Mesendoderm (in vitro differentiated cells): ENCODE results near the gene CHIA.

Source experiments
- DNase-seq: peaks from one replicate; pipeline ENCODE4 v3.0.0; 2013
- H2AK5ac ChIP-seq: 2 replicates; pipeline ENCODE4 v1.6.1; 2013; ENCODE audit warnings: low read length, inconsistent platforms
- H2BK120ac ChIP-seq: 2 replicates; pipeline ENCODE4 v1.6.1; 2013; ENCODE audit warnings: low read depth, mild to moderate bottlenecking, low read length, moderate library complexity, mixed read lengths
- H2BK15ac ChIP-seq: replicated peaks from 2 replicates; pipeline ENCODE4 v1.6.1; 2013; ENCODE audit warnings: low read depth, mild to moderate bottlenecking, moderate library complexity
- H2BK5ac ChIP-seq: 2 replicates; pipeline ENCODE4 v1.6.1; 2013; ENCODE audit warnings: low read length, inconsistent platforms
- H3K18ac ChIP-seq: 2 replicates; pipeline ENCODE4 v1.6.1; 2013; ENCODE audit warnings: mild to moderate bottlenecking, low read length, mixed read lengths
- H3K23ac ChIP-seq: one replicate; pipeline ENCODE4 v1.6.1; 2013; ENCODE audit warnings: low read length
- H3K27ac ChIP-seq: 2 replicates; pipeline ENCODE4 v1.5.1; 2013; ENCODE audit warnings: low read depth, mild to moderate bottlenecking, inconsistent platforms, low read length, moderate library complexity
- H3K27me3 ChIP-seq: 2 replicates; pipeline ENCODE4 v1.6.1; 2013; ENCODE audit warnings: low read length, control low read depth, mild to moderate bottlenecking, inconsistent platforms; ENCODE audit not compliant: insufficient read depth, poor library complexity
- H3K36me3 ChIP-seq: 2 replicates; pipeline ENCODE4 v1.6.1; 2013; ENCODE audit warnings: low read length, inconsistent platforms; ENCODE audit not compliant: control insufficient read depth, insufficient read depth
- H3K4ac ChIP-seq: one replicate; pipeline ENCODE4 v1.6.1; 2013; ENCODE audit warnings: low read depth, mild to moderate bottlenecking, low read length, moderate library complexity
- H3K4me1 ChIP-seq: 2 replicates; pipeline ENCODE4 v1.6.1; 2013; ENCODE audit warnings: low read depth, low read length, inconsistent platforms; ENCODE audit not compliant: control insufficient read depth
- H3K4me2 ChIP-seq: 2 replicates; pipeline ENCODE4 v1.6.1; 2013; ENCODE audit warnings: low read length
- H3K4me3 ChIP-seq: 2 replicates; pipeline ENCODE4 v1.5.1; 2013; ENCODE audit warnings: mild to moderate bottlenecking, low read length
- H3K56ac ChIP-seq: one replicate; pipeline ENCODE4 v1.6.1; 2013; ENCODE audit warnings: low read length
- H3K79me1 ChIP-seq: 2 replicates; pipeline ENCODE4 v1.6.1; 2013; ENCODE audit warnings: low read length, inconsistent platforms
- H3K79me2 ChIP-seq: 2 replicates; pipeline ENCODE4 v1.6.1; 2013; ENCODE audit warnings: mild to moderate bottlenecking, low read length; ENCODE audit not compliant: control insufficient read depth, insufficient read depth
- H3K9ac ChIP-seq: 2 replicates; pipeline ENCODE4 v1.6.1; 2013; ENCODE audit warnings: low read length, inconsistent platforms
- H4K5ac ChIP-seq: one replicate; pipeline ENCODE4 v1.6.1; 2013; ENCODE audit warnings: low read length
- H4K8ac ChIP-seq: one replicate; pipeline ENCODE4 v1.6.1; 2013; ENCODE audit warnings: low read depth, mild to moderate bottlenecking, control low read depth, low read length, moderate library complexity
- WGBS: extraction: QIAGEN DNeasy Blood & Tissue Kit; methylation state at CpG from one replicate; pipeline ENCODE4 v1.1.7; 2013; ENCODE audit warnings: low lambda C conversion rate, missing lambda C conversion rate; ENCODE audit not compliant: insufficient coverage; ENCODE audit errors: extremely low coverage; 5-methylcytosine and 5-hydroxymethylcytosine counted together

Gene CHIA

GRCh38 chr1:111269825-111270406, 20.7 kb upstream of the CHIA start:
- Histone ChIP-seq H3K36me3 (no peaks in the 10 kb centered on the region), H3K23ac (no peak overlapping the region), H3K79me2 (no peaks in the 10 kb centered on the region), H3K9ac (no peak overlapping the region), H3K79me1 (no peaks in the 10 kb centered on the region), H2AK5ac (no peak overlapping the region), H3K4ac (no peak overlapping the region), H3K27ac (no peak overlapping the region), H3K18ac (no peak overlapping the region), H3K4me1 (no peaks in the 10 kb centered on the region), H2BK5ac (no peak overlapping the region), H2BK120ac (no peak overlapping the region), H4K5ac (no peak overlapping the region), H3K4me2 (no peak overlapping the region), H3K4me3 (no peak overlapping the region), H3K56ac (no peak overlapping the region), H2BK15ac (no peak overlapping the region), H3K27me3 (no peaks in the 10 kb centered on the region), H4K8ac (no peak overlapping the region)
- DNase-seq, result no peak
- WGBS, result no CpG with 5 or more reads among the region's 4 CpGs

GRCh38 chr1:111270771-111271463, 19.7 kb upstream of the CHIA start:
- Histone ChIP-seq H3K79me2 (no peaks in the 10 kb centered on the region), H3K23ac (no peak overlapping the region), H4K5ac (no peak overlapping the region), H4K8ac (no peak overlapping the region), H3K4me3 (no peak overlapping the region), H2AK5ac (no peak overlapping the region), H3K27ac (no peak overlapping the region), H3K9ac (no peak overlapping the region), H3K79me1 (no peaks in the 10 kb centered on the region), H3K4ac (no peak overlapping the region), H3K4me2 (peak overlapping the region; percentile 12), H3K36me3 (no peaks in the 10 kb centered on the region), H2BK5ac (no peak overlapping the region), H3K18ac (no peak overlapping the region), H3K4me1 (no peaks in the 10 kb centered on the region), H3K56ac (no peak overlapping the region), H3K27me3 (no peaks in the 10 kb centered on the region), H2BK120ac (no peak overlapping the region), H2BK15ac (no peak overlapping the region)
- WGBS, result no CpG with 5 or more reads among the region's 40 CpGs
- DNase-seq, result peak; percentile 13

DNA sequence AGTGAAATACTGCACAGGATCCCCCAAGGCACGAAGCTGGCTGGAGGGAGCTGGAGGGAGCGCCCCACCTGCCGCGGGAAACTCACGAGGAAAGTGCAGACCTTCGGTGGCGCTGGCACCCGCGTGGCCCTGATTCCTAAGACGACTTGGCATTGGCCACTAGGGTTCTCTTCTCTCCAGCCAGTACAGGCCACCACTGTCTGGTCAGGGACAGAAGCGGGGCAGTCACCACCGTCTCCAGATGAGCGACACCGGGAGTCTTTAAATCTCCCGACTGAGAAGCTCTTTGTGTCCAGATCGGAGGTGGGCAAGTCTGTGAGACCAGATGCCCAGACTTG, 19.2 kb upstream of the CHIA start:
- WGBS, result no CpG with 5 or more reads among the region's 16 CpGs
- H3K27ac ChIP-seq, result no peak overlapping the region
- no peak overlapping the region for H2BK5ac ChIP-seq
- no peak overlapping the region for H2BK15ac ChIP-seq
- no peak overlapping the region for H2BK120ac ChIP-seq
- H3K79me1 ChIP-seq, result no peaks in the 10 kb centered on the region
- no peaks in the 10 kb centered on the region for H3K27me3 ChIP-seq
- H3K4ac ChIP-seq, result peak overlapping the region; percentile 20
- H4K5ac ChIP-seq, result no peak overlapping the region
- no peak overlapping the region for H3K9ac ChIP-seq
- H3K23ac ChIP-seq, result no peak overlapping the region
- H3K18ac ChIP-seq, result no peak overlapping the region
- no peak overlapping the region for H3K56ac ChIP-seq
- no peak overlapping the region for H4K8ac ChIP-seq
- H3K4me3 ChIP-seq, result no peak overlapping the region
- no peaks in the 10 kb centered on the region for H3K79me2 ChIP-seq
- no peaks in the 10 kb centered on the region for H3K4me1 ChIP-seq
- no peak for DNase-seq
- H3K36me3 ChIP-seq, result no peaks in the 10 kb centered on the region
- H3K4me2 ChIP-seq, result no peak overlapping the region
- no peak overlapping the region for H2AK5ac ChIP-seq

- no peaks in the 10 kb centered on the region for H3K36me3 ChIP-seq
- no peak overlapping the region for H2BK120ac ChIP-seq
- no peaks in the 10 kb centered on the region for H3K79me2 ChIP-seq
- no peak overlapping the region for H4K5ac ChIP-seq
- H3K9ac ChIP-seq, result no peak overlapping the region
- no peak overlapping the region for H3K4ac ChIP-seq
- H2BK5ac ChIP-seq, result no peak overlapping the region
- no peak overlapping the region for H3K23ac ChIP-seq
- H3K4me2 ChIP-seq, result no peak overlapping the region
- H3K4me1 ChIP-seq, result no peaks in the 10 kb centered on the region
- no peak overlapping the region for H3K18ac ChIP-seq
- no peak overlapping the region for H2BK15ac ChIP-seq
- no peak overlapping the region for H2AK5ac ChIP-seq
- no peak for DNase-seq
- WGBS, result no CpG with 5 or more reads among the region's 3 CpGs
- no peaks in the 10 kb centered on the region for H3K27me3 ChIP-seq
- H3K27ac ChIP-seq, result no peak overlapping the region
- H3K79me1 ChIP-seq, result no peaks in the 10 kb centered on the region
- H3K56ac ChIP-seq, result no peak overlapping the region
- no peak overlapping the region for H4K8ac ChIP-seq
- no peak overlapping the region for H3K4me3 ChIP-seq
These were observed 18.6 kb upstream of the CHIA start for GRCh38 chr1:111272081-111272480.

- no peaks in the 10 kb centered on the region for H3K79me2 ChIP-seq
- no peak overlapping the region for H3K4me2 ChIP-seq
- H3K23ac ChIP-seq, result no peak overlapping the region
- H3K56ac ChIP-seq, result no peak overlapping the region
- no peak overlapping the region for H2BK15ac ChIP-seq
- no peaks in the 10 kb centered on the region for H3K36me3 ChIP-seq
- no peak overlapping the region for H4K5ac ChIP-seq
- WGBS, result no CpG with 5 or more reads among the region's 4 CpGs
- no peak overlapping the region for H3K27ac ChIP-seq
- no peak for DNase-seq
- no peak overlapping the region for H2BK5ac ChIP-seq
- H4K8ac ChIP-seq, result no peak overlapping the region
- H3K18ac ChIP-seq, result no peak overlapping the region
- H3K4me1 ChIP-seq, result no peaks in the 10 kb centered on the region
- H3K27me3 ChIP-seq, result no peaks in the 10 kb centered on the region
- H3K9ac ChIP-seq, result no peak overlapping the region
- no peak overlapping the region for H3K4me3 ChIP-seq
- H3K79me1 ChIP-seq, result no peaks in the 10 kb centered on the region
- no peak overlapping the region for H3K4ac ChIP-seq
- H2AK5ac ChIP-seq, result no peak overlapping the region
- H2BK120ac ChIP-seq, result no peak overlapping the region
These were observed 16.0 kb upstream of the CHIA start for GRCh38 chr1:111274653-111275052.

GRCh38 chr1:111275079-111275478, 15.6 kb upstream of the CHIA start:
- no peak overlapping the region for H2BK120ac ChIP-seq
- H3K4me3 ChIP-seq, result no peak overlapping the region

More at GRCh38 chr1:111275079-111275478, 15.6 kb upstream of the CHIA start:
- Histone ChIP-seq H3K56ac (no peak overlapping the region), H2BK15ac (no peak overlapping the region), H3K27me3 (no peaks in the 10 kb centered on the region), H3K79me1 (no peaks in the 10 kb centered on the region), H2AK5ac (no peak overlapping the region), H3K18ac (no peak overlapping the region), H3K27ac (no peak overlapping the region), H3K4me2 (no peak overlapping the region), H3K36me3 (no peaks in the 10 kb centered on the region), H2BK5ac (no peak overlapping the region), H4K5ac (no peak overlapping the region), H3K9ac (no peak overlapping the region), H3K23ac (no peak overlapping the region), H3K79me2 (no peaks in the 10 kb centered on the region), H4K8ac (no peak overlapping the region), H3K4ac (no peak overlapping the region), H3K4me1 (no peaks in the 10 kb centered on the region)
- no CpG with 5 or more reads among the region's 1 CpG for WGBS
- no peak for DNase-seq
